NCI-H2171 treated with DMSO at 0.1 percent for 48 hours (cell line): ENCODE measurements around the gene TFPI2.

ENCODE experiments used
- DNase-seq: peaks from one replicate; lab custom pipeline; 2025; lab: John Stamatoyannopoulos, UW

Gene TFPI2

DNA sequence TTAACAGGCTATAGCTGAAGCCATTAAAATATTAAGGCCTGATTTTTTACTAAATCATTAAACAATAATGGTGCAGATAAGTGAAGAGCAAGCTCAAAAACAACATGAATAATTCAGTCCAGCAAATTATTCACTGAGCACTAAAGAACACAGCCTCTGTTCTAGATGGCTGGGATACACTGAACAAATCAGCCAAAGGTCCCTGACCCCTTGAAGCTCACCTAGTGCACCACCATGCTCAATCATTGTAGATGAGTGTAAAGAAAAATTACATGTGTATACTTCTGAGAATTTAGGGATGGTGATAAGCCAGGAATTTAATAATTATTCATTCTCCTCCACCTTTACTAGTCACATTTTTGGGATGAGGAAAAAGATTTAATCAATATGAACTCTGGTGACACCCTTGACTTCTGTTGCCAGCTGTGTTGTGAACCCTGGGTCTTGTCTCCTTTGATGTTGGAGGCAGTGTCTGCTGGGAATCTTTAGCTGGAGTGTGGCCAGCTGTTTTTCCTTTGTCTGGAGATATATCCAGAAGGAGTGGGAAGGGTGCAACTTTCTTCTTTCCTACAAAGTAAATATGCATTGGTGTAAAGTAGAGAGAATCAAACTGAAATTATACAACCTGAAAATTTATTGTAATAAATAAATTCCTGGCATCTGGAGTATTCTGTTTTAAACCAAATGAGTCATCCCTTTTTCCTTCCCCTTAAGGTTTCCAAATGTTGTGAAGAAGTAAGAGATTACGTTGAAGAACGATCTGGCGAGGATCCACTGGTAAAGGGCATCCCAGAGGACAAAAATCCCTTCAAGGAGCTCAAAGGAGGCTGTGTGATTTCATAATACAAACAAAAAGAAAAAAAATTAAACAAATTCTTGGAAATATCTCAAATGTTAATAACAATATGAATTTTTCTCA, 19.8 kb upstream of the TFPI2 start:
- no peak for DNase-seq

DNA sequence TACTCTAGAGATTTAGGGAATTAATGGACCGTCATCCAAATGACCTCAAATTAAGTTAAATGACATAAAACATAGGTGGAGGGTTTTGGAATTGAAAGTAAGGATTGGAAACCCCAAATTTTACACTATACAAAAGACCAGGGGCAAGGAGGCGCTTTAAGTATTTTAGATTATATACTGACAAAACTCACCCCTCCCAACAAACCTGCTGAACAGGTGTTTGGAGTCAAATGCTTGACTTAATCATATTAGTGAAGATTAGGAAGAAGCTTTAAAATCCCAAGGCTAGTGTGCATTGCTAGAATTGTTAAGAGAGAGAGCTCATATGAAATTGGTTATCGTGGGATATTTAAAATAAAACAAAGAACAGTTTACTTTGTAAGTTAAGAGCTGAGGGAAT, 15.7 kb upstream of the TFPI2 start, which contains the start of gene GNGT1:
TSS of gene GNGT1 (plus strand) at position 301 of the 400 bp plus-strand sequence. CDS start 180 bp downstream, outside the sequence.
- no peak for DNase-seq

DNA sequence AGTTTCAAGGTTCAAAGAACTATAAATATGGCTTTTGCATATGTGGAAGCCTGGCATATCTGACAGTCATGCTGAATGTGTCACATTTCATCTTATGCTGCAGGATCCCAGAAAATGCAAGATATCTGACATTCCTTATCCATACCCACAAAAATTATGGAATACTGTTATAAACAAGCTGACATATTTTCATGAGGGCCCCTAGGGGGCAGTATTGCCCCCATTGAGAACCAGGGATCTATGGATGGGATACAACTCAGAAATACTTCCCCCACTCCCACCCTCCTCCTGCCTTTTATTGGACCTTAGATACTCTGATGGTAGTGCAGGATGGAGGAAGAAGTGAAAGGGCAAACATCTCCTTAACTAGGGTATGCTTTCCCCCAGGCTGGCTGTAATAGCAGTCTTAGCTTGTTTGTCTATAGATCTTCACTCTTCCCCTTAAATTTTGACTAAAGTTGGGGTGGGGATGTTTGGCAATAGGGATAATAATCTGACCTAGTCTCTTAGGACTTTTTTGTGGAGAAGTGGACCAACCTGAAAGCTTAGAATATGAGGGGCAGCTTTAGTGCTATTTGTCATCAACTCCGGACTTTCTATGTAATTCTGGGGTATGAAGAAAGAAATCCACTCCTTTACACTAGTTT, 12.3 kb upstream of the TFPI2 start:
- DNase-seq, result peak; percentile 3

DNA sequence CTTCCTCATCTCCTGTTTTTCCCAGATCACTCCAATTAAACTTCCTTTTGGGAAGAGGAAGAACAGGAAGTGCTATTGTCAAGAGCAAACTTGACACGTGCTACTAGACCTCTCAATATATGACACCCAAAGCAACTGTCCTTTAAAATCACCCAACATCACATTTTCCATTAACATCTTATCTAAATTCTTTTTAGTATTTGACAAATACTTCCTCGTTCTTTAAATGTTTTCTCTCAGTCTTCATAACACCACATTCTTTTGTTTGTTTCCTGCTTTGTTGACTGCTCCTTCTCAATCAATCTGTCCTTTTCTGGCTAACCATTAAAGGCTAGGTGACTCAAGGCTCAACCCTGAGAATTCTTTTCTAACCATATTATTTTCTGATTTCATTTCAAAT, 7.1 kb upstream of the TFPI2 start:
- DNase-seq, result no peak

DNA sequence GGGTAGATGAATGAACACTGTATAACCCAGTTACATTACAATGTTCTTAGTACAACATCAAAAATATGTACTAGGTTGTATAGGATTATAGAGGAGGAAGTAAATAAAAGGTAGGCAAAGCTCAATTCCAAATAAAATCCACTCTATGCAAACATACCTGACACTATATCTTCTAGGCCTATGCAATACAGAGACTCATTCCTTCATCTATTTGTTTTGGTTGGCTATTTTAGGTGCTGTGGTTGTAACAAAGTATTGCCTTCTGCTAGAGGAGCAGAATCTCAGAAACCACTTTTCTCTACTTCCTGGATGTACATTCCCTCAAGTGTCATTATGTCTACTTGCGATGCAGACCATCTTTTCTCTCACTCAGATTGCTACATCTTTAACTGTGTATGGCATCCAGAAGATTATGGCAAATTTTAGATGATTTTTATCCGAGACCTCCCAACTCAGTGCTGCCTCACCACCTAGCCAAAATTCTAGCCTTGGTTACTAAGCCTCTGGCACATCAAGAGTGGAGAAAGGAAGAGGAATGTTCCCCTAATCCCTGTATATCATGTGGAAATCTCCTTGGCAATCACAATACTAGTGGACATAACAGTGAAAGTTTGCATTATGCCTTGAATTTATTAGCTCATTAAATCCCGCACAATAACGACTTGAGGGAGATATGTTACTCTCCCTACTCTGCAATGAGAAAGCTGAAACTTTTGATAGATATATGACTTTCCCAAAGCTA, 5.5 kb upstream of the TFPI2 start:
- DNase-seq, result no peak

DNA sequence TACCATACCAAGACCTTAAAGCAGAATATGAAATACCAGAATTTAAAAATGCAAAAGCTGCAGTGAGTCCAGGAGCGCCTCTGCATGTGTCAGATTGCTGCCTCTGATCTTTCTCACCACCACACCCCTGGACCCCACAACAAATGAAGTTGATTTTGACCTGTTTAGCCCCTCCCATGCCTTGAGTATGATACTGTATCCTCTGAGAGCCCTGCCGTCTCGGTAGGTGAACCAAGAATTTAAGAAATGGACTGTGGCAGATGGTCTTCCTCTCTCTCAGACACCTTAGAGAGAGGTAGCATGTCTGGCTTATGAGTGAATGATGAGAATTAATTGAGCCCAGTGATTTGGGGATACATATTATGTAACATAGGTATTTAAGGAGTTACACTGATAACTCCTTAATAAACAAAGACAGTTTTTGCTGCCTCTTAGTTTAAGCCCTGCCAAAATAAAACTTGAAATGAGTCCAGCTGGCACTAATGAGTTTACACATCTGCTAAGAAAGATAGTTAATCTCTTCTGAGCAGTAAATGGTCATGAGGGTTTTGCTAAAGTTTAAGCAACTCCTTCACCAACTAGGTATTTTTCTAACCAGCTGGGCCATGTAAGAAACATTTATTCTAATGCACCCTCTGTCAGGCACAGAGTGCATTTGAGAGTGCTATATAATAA, 4.5 kb upstream of the TFPI2 start:
- peak; percentile 52 for DNase-seq

DNA sequence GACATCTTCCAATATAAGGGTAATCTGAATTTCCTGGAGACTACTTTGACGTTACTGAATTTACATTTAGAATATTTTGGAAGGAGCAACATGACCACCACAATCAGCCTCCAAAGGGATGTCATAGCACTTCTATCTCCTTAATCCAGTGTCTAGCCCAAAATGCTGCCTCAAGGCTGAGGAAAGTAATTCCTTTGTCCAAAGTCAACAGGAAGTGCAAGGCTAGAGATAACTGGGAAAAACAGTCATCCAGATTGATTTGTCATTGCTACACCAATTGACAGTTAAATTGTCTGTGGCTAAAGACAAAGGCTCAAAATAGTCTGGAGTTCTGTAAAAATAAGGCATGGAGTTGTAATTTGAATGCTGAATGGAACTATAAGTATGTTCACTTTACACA, 3.9 kb upstream of the TFPI2 start:
- no peak for DNase-seq

DNA sequence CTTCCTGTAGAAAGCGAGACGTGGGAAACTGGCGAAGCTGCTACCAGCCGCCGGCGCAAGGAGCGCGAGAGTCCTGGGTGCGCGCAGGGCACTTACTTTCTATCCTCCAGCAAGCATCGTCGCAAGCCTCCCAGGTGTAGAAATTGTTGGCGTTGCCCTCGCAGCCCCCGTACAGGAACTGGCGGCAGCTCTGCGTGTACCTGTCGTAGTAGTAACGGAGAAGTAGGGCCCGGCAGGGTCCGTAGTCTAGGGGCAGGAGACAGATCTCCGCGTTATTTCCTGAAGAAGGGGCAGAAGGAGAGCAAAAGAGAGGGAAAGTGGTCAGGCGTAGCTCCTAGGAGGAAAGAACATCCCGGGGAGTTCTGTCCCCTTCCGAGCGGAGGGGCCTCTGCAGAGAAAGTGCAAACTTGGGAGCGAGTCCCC, 501 bp downstream of the TFPI2 start:
- peak; percentile 45 for DNase-seq

DNA sequence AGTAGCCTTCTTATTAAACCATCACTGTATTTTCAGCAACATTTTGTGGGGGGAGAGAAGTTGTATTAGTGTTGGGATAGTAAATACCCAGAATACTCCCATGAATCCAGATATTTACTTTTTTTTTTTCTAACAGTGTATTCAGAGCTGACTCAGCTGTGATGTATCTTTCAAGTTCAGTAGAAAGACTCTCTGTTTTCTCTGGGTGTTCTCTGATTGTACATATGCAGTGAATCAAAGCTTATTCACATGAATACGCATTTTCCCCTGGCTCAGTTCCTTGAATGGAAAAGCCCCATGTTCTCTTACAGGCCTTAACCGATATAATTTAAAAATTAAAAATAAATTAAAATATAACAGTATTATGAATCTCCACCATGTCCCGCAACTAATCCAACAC, 1.3 kb downstream of the TFPI2 start:
- DNase-seq, result no peak

DNA sequence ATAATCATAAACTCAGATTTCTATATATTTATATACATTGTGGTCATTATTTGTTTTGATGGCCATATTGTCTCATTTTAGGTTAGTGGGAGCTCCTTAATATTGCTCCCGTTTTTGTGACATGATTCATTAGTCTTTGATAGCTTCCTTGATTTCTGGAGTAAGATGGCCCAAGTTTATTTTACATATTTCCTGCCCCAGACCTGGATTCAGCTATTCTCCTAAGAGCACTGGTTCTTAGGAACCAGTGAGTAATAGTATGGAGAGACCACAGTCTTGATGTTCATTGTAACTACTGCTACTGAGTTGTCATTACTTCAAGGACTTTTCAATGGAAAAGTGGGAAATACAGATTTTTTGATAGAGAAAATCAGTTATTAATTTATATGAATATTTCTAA, 6.0 kb downstream of the TFPI2 start:
- no peak for DNase-seq

DNA sequence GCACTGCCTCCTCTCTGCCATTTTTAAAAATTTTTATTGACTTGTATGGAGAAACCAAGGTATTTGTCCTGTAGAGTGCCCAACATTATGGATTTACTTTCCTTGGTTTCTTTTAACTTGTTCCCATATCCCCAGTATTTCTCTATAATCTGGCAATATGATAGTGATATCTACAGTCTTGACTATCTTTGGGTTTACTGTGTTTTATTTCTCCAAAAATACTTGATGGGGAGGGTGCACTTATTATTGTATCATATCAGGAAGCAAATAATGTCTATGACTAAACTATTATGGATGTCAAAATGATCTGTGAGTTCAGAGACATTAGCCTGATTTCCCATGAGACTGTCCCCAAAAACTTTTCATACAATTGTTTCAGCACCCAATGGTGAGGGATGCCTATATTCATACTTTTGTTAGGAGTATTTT, 6.6 kb downstream of the TFPI2 start:
- DNase-seq, result no peak

DNA sequence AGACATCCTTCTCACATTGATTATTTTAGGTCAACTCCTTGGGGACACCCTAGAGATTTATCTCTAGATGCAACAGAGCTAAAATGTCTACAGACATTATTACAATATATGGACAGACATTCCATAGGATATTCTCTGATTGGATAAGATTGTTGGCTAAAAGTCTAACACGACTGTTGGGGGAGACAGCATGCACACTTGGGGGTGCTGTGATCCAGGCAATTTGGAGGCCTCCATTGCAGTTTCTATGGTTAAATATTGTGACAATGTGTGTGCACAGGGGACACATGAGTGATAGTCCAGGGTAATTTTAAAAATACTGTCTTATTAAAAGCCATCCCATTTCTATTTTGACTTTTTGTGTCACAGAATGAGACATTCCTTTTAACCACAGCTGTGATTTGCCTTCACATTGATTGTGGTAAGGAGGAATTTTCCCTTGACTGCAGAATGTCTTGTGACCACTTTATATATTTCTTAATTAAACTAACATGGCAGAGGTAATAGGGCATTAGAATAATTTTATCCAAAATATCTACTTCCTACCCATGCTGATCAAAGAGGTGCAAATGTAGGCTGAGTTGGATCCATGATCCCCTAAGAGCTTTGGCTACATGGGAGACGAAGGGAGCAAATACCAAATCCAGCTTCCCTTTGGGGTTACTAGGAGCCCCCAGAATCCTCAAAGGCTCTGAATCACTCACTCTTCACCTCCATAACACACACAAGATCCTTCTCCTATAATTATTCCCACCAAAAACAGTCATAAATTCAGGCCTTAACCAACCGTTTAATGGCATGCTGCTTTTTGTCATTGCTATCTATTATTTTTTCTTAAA, 7.3 kb downstream of the TFPI2 start:
- DNase-seq, result no peak

DNA sequence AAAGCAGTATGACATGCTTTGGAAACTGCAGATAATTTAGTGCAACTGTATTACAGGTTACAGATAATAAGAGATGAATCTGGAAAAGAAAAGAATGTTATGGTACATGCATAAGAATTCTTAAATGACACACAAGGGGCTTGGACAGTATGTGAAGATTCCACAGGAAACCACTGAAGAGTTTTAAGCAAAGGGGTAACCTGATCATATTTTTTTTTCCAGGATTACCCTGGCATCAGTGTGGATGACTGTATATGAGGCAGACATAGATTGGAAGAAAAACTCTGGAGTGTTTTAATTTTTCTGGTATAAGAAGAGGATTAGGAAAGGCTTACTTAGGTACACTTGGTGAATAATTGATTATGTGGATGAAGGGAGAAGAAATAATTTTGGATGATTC, 8.1 kb downstream of the TFPI2 start:
- DNase-seq, result no peak

DNA sequence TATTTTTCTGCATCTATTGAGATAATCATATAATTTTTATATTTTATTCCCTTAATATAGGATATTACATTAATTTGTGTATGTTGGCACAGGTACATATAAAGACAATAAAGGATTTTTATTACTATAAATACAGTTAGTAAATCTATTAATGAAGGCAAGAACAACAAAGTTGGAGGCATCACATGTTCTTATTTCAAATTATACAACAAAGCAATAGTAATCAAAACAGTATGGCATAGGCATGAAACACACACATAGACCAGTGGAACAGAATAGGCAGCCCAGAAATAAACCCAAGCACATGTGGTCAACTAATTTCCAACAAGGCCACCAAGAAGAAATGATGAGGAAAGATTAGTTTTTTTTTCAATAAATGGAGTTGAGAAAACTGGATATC, 11.2 kb downstream of the TFPI2 start:
- no peak for DNase-seq

DNA sequence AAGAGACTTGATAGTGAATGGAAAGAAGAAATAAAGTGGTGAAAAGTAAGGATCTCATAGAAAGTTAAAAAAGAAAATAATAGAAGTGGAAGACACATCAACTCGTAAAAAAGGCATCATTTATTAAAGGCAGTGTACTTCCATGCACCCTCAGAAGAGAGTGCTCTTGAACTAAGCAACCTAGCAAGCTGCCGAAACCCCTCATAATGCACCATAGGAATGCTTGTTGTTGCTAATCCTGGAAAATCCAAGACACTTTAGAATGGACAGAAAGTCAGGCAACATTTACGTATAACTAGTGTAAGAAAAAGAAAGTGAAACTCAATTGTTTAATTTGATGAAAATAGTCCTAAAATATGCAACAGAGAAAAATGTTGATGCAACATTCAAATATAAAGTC, 12.8 kb downstream of the TFPI2 start:
- DNase-seq, result no peak

DNA sequence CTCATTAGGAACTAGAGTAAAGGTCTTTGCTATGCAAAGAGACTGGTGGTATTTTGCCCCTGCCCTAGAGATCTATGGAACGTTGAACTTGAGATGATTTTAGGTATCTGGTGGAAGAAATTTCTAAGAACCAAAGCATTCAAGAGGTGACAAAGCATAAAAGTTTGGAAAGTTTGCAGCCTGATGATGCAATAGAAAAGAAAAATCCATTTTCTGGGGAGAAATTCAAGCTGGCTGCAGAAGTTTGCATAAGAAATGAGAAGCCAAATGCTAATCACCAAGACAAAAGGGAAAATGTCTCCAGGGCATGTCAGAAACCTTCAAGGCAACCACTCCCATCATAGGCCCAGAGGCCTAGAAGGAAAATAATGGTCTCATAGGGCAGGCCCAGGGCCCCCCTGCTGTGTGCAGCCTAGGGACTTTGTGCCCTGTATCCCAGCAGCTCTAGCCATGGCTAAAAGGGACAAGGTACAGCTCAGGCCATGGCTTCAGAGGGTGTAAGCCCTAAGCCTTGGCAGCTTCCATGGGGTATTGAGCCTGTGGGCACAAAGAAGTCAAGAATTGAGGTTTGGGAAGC, 16.5 kb downstream of the TFPI2 start:
- no peak for DNase-seq

DNA sequence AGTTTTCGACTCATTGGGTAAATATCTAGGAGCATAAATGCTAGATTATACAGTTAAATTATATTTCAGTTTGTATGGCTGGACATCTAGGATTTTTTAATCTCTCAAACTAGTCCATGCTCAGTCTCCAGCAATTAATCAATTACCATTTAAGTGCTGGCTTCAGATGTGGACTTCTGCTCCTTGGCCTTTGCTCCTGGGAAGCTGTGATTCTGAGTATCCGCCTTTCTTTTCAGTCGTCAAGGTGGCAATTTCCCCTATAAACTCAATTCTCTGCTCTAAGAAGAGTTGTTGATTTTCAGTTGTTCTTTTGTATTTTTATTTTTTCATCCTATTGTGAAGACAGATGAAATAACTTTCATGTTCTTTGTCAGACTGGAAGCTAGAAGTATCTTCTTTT, 23.7 kb downstream of the TFPI2 start:
- no peak for DNase-seq

DNA sequence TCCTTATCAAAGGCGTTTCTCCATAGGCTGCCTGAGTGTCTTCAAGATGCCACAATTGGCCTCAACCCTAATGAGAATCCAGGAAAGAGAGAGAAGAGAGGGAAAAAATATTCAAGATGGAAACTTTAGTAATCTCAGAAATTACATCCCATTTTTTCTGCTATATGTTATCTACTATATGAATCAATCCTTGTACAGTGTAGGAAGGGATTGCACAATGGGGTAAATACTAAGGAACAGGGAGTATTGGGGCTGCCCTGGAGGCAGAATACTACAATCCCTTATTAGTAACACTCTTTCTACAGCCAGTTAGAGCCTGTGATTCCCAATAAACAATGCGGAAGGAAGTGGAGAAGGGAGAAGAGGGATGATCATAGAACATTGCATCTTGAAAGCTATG, 27.9 kb downstream of the TFPI2 start:
- DNase-seq, result no peak

DNA sequence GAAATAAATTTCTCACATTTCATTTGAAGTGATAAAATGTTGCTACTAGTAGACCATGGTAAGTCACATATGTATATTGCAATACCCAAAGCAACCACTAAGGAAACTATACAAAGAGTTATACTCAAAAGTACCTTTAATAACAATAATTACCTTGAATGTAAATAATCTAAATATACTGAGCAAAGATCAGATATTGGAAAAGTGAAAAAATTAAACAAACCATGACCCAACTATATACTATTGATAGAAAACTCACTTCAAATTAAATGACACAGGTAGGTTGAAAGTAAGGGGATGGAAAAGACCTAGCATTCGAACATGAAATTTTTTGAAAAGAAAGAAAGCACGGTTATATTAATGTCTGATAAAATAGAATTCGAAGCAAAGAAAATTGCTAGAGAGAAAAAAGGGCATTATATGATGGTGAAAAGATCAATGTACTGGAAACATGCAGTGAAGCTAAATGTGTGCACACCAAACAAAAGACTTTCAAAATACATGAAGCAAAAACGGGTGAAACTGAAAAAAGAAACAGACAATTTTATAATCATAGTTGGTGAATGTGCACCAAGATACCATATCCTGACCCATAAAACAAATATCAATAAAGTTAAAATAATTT, 29.1 kb downstream of the TFPI2 start:
- no peak for DNase-seq

DNA sequence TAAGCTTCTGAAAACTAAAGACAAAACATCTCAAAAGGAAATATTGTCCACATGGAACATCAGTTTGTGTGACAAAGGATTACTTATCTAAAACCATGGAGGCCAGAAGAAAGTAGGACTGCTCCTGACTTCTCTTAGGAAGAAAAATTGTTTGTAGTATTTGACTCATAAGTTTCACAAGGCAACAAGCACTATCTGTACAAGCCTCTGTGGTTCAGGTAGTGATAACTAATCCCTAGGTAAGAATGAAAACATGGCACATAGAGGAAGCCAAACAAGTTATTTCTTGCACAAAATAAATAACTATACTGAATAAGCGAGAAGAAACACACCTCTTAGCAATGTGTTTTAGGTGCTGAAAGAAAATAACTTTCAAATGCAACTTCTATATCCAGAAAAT, 30.3 kb downstream of the TFPI2 start:
- no peak for DNase-seq
